Stimulated activated CD8-positive, alpha-beta memory T cell treated with anti-CD3 and anti-CD28 coated beads, Interleukin-4, amount 100 ng/mL, for 24 hours (primary cell): Measurements from ENCODE around the gene MIGA1.

ENCODE experiments used
- DNase-seq: peaks from one replicate; pipeline ENCODE4 v3.0.0-alpha.2; 2020; ENCODE audit warnings: low read depth

The MIGA1 gene

DNA sequence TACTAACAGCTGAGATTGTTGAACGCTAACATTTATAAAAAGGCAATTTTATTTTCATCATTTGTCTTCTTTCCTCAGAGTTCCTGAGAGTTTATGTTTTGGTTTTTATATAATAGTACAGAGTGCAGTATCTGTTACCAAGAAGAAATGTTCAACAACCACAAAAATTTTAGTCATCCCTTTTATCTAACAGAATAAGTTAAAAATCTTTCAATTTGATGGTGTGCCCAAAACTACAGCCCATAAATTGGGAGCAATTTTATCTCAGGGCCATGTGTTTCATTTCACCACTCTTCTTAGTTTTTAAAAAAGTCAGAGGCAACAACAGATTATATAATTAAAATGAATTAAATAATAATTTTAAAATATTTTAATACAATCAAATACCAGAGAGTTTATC, 146.1 kb downstream of the MIGA1 start:
- no peak for DNase-seq

- DNase-seq, result no peak
These were observed 146.5 kb downstream of the MIGA1 start for GRCh38 chr1:77925956-77926355.

DNA sequence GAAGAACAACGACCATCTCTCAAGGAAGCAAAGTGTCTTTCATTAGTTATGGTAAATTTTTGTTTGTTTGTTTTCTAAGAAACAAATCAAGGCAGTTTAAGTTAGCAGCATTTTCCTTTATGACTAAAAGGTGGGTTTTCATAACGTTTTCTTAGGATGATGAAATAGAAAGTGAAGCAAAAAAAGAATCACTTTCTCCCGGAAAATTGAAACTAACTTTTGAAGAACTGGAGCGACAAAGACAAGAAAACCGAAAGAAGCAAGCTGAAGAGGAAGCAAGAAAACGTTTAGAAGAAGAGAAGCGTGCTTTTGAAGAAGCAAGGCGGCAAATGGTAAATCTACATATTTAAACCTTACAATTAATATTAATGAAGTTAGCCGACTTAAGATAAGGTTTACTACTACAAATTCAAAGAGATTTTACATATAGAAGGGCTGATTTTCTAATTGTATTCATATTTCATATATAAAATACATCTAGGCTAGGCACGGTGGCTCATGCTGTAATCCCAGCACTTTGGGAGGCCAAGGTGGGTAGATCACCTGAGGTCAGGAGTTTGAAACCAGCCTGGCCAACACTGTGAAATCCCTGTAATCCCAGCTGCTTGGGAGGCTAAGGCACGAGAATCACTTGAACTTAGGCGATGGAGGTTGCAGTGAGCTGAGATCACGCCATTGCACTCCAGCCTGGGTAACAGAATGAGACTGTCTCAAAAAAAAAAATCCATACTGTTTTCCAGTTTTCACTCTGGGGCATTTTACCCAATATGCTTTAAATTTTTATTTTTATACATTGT, 147.3 kb downstream of the MIGA1 start:
- DNase-seq, result no peak

DNA sequence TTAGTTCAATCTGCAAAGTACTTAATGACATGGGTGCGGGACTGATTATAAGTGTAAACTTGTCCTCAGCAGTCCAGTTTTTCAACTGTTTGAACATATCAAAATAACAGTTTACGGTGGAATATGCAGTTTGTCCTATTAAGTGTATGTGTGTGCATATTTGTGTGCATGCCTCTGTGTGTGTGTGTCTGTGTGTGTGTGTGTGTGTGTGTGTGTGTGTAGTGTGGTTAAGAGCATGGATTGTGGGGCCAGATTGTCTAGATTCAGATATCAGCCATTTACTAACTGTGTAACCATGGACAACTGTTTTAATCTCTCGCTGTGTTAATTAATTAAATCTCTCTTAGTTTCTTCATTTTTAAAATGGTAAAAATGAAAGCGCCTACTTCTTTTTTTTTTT, 148.0 kb downstream of the MIGA1 start:
- DNase-seq, result no peak
